Stimulated activated CD4-positive, alpha-beta T cell treated with anti-CD3 and anti-CD28 coated beads, Interleukin-12 subunit alpha, Interleukin-12 subunit beta, amount 100 ng/mL, for 48 hours (primary cell): ENCODE measurements around the gene SKAP1.

ENCODE experiments used
- DNase-seq, 3 donors: peaks; one replicate each; pipeline ENCODE4 v3.0.0-alpha.2; 2020; ENCODE audit warnings: low read depth in 2 of 3, low spot score in 1 of 3

Gene SKAP1

DNA sequence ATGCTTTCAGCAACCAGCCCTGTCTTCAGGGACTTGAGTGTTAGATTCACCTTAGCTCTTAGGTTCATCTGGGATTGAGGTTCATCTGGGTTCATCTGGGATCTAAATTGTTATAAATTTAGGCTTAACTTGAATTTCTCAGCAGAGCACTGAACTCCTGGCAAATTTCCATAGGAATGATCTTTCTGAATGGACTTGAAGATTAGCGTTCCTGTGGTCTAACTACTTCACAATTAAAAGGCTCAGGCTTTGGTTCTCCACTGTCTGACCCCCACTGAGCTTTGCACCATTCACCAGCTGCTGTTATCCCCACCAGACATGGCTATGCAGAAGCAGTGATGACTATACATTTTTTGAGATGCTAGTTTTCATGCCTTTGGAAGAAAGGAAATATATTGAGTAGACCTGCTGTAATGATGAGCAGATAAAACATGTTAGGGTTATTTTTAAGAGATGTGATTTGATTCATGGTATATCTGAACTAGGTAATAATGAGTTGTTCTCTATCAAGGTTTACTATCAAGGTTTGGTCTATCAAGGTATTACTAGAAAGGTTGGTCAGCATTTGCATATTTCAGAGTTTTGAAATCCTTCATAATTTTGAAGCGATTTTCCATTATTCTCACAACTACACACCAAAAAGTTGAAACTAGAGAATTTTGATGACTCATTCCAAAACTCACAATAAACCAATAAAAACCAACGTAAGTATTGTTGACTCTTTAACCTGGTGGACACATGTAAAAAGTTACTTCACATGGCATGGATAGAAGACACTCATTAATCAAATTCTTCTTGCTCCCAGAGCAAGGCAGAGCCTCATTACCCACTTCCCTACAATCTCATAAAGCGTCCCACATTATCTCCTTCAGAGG, 250.7 kb downstream of the SKAP1 start:
- DNase-seq, result no peak

DNA sequence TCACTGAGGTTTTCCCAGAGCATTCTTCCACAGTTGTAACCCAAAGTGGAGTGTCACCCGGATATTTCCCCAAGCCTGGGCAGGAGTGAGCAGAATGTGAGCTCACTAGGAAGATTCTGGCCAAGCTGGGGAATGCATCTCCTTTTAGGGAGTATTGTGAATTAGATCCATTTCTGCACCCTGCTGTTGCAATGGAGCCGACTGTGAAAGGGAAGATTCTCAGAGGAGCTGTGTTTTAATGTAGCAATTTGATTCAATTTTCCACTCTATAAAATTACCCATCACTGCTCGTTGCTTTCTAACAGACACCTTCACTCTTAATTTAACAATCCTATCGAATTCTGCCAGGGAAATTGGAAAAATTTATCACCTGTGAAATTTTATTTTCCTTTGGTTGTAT, 251.7 kb downstream of the SKAP1 start:
- DNase-seq, result no peak

DNA sequence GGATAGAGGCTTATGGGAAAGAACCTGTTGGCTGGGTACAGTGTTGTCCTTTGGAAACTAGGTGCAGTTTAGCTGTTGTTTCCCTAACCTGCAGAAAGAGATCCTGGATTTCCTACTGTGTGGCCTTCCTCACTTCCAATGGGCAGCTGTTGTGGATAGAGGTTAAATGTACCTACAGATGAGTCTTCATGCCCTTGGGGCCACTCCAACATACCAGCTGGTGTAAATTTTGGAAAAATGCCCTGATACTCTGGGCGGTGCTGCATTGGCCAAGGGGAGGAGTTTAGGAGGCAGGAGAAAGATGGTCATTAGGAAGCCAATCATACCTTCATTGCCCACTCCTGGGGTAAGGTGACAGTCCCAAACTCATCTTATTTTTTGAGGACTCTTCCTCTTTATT, 252.2 kb downstream of the SKAP1 start:
- DNase-seq, result no peak

DNA sequence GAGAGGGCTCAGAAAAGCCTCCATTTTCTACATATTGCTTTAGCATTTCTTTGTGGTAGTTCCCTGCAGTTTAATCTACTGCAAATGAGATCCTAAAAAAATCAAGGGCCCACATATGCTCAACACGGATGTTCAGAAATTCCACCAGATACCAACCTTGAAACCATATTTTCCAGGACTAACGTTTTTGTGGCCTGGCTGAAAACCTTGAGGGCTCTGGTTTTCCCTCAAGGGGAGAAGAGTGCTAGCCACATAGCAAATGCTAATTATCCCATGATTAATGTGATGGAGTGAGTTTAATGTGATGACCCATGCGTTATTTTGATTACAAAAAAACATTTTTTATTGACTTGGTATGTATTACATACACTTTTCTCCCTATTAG, 253.6 kb downstream of the SKAP1 start:
- no peak for DNase-seq

DNA sequence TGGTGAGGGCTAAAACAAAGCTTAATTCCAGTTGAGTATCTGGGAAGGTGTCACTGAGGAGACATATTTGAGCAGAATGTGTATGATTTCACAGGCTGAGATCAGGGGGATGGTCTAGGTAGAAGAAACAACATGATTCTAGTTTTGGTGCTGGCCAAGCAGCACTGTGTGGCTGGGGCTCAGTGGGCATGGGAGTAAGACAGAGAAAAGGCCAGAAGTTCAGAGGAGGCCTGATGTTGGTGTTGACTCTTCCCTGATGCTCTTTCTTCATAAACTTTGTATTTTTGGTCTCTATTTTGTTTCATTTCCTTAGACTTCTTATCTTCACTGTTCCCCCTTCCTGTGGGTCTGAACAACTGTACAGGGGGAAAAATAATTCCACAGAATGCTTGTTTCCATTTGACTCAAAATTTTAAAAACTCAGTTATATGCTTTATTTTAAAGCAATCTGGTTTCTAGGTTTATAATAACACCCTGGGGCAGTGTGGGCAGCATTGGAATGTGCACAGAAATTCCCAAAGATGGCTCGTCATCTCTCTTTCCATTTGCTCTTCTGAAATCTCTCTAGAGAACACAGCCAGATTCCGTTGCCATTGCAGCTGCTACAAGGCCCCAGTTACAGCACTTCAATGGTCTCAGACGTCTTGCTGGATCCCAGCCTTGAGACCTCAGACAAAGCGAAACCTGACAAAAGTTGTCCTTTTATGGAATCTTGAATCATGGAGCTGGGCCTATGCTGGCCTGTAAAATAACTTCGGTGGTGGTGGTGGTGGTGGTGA, 254.1 kb downstream of the SKAP1 start:
- no peak for DNase-seq

DNA sequence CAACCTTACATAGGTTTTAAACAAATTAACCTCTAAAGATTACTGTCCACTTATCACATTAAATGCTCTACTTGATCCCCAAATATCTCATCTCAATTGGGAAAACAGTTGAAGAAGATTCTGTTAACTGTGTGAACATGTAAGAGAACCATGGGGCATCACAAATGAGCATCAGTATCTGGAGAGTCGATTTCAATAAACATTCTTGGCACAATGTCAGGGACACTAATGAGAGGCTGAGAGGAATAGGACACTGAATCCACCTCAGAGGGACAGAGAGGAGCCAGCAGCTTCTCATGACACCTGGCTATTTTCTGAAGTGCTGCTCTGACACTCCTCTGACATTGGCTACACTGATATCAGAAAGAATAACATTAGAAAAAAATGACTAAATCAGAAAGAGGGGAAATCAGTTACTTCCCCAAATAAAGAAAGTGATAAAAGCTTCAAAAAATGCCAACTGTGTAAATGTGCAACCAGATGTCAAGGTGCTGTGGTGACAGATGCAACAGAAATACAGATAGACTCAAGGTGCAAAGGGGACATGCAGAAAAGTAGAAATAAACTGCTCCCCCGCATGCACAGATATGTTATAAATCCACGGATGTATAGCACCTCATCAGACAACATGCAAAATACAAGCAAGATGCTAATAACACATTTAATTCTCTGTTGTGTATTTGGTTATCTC, 255.0 kb downstream of the SKAP1 start:
- DNase-seq, result no peak

DNA sequence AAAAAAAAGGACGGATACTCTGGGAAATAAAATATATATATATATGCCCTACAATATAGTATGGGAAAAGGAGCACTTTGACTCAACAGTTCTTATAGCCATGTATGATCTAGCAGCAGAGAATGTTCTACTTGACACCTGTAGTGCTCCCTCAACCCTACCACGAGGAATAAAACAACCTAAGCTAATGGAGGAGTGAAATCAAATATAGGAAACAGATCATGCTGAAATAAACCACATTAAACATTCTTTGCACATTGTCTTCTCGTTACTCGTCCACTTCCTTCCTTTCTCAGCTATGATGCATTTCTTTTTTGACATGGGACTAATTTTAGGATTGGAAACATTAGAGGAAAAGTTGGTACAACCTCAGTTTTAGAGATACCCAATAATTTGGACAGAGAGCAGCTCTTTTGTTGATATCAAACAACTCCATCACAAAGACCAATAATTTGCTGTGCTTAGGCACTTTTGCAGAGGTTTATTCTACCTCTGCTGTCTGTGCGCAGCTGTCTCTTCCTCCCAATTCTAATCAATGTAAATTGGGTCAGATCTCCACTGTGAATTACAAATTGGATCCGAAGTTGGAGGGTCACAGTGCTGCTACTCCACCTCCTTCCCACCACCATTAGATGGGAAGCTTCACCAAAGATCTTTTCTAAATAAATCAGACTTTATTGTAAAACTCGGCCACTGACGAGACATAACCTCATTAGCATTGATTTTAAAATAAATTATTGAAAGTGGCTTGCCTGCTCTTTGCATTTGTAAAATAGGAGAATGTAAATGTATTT, 256.6 kb downstream of the SKAP1 start:
- no peak for DNase-seq

DNA sequence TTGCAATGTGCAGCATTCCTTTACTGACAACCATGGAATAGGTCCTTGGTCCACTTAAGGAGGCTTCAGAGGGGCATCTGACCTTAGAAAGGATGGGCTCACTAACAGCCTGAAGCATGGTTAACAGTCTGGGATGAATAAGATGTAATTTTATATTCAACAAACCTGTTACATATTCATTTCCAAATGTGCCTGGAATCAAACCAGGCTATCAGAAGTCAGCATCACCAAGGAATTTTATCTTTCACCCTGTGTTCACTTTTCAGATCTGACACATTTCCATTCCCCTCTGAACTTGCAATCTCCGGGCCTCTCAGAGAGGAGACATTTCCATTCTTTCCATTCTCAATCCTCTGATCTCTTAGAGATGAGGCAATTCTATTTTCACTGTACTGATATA, 260.1 kb downstream of the SKAP1 start:
- DNase-seq, result no peak

DNA sequence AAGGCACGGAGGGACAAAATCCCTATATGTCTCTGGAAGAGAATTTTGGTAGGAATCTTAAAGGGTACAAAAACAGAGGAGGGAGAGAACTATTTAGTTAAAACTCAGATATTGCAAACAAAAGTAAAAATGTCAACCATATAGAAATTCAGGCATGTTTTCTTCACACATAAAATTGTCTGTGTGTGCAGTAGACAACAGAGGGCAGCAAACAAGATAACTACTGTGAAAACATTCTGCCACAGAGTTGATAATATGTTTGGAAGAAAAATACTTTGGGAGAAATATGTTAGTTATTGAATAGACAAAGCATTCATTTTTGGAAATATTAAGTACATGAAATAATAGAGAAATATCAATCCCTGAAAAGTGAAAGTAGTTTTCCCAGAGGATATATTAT, 266.2 kb downstream of the SKAP1 start:
- DNase-seq, result no peak

DNA sequence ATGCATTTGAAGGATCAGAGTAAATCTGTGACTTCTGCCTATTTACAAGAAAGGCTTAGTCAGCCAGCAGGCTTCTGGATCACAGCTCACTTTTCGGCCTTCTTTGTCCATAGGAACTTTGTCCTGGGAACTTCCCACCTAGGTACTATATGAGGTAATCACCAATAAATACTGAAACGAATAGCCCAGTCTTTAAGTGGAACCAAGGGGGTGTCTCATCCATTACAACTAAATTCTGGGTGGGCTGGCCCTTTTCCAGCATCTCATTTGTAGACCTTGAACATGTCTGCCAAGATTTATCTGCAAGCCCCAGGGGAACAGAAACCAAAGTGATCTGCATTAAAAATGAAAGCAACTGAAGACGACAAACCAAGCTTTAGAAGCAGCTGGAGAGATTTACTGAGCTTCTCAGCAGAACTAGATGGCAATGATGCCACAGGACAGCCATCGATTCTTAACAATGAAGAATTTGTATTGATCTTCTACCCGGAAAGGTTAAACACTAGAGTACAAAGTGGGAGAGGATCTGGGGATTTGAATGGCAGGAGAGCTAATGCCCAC, 267.0 kb downstream of the SKAP1 start:
- DNase-seq, result no peak

DNA sequence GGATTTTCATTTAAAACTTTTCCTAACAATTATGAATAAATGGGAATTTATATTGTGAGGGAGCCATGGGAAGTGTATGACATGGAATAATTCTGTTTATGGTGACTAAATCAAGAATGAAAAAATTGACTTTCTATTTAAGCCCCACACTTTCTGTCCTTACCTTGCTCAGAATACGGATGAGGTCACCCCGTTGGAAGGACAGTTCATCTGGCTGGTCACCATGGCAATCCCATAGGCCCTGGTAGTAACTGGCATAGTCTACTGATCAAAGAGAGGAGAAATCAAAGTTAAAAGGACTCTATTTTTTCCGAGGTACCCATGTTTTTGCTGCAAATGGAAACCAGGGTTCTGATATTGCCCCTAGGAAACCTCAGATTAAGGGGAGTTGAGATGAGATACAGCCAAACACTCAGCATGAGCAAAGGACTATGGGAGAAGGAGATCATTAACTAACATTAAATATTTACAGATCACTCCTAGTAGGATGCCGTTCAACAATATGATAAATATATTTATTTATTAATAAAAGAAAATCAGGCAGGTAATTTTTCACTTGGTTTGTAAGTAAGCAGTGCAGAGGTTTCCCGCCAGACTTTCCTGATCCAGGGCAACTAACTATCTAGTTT, 267.6 kb downstream of the SKAP1 start:
- DNase-seq, result no peak

DNA sequence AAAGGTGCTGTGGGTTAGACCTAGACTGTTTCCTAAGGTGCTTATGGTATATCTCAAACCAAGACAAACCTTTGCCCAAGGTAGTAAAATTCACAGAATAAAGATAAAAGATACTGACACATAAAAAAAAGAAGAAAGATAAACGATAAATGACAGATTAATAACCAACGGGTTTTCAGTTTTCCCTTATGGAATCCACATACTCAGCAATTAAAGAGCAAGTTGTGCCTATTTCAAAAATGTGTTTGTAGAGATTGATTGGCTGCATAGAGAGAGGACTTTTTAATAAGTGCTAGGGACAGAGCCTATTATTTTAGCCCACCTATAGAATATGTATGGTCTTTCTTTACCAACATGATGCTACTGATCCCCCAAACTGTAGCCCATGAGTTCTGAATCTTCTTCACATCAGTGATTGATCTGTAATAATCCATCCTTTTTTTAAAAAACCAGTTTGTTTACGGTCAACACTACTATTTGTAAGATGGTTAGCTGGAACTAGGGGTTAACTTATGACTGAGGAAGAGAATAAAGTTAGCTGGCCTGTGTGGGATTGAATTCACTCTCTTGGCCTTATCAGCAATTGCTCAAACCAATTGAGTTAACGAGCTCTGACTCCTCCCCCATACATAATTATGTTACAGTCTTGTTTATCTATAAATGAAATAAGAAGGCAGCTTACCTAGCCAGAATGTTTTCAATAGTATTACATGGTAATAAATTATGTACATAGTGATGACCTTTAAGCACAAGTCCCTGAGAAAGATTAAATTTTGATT, 268.7 kb downstream of the SKAP1 start:
- DNase-seq, result no peak

DNA sequence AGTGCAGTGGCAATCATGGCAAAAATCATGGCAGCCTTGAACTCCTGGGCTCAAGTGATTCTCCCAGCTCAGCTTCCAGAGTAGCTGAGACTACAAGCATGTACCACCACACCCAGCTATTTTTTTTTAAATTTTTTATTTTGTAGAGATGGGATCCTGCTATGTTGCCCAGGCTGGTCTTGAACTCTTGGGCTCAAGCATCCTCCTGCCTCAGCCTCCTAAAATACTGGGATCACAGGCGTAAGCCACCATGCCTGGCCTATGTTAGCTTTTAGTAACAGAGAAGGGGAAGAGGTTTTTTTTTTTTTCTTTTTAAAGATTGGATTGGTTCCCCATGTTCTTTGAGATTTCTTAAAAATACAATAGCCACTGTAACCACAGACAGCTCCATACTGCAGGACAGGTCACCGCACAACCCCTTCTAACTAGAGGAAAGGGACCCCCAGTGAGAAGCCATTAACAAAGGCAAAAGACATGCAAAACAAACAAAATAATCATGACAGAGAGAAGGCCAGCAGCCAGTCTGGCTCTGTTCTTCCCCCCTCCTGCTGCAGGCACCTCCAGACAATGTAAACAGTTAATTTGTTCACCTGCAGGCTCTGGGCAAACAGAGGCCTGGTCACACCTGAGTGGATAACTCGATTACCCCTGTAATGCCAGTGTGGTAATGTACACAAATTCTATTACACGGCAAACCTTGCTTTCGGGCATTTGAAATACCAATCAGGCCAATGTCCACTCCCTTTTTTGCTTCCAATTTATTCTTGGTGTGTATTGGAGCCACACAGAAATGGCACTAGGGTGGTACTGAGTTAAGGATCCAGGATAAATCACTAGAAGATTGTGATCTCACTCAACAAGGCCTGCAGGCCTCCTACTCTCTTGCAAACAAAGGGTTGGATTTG, 269.6 kb downstream of the SKAP1 start:
- DNase-seq, result no peak

DNA sequence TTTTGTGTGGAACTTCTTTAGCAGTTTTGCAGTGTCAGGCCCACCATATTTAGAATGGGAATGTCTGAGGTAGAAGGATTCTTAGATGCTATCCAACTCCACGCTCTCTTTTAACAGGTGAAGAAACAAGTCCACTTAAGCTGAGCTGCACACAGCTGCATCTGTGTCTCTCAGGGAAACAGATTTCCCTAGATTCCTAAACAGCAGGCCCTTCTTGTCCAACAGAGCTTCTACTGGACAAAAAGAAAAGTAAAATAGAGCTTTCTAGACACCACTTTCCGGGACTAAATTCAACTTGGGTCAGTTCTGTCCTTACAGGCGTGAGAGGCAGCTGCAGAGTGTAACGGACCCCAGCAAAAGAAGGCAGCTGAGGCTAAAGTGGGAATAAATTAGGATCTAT, 270.8 kb downstream of the SKAP1 start:
- no peak for DNase-seq

DNA sequence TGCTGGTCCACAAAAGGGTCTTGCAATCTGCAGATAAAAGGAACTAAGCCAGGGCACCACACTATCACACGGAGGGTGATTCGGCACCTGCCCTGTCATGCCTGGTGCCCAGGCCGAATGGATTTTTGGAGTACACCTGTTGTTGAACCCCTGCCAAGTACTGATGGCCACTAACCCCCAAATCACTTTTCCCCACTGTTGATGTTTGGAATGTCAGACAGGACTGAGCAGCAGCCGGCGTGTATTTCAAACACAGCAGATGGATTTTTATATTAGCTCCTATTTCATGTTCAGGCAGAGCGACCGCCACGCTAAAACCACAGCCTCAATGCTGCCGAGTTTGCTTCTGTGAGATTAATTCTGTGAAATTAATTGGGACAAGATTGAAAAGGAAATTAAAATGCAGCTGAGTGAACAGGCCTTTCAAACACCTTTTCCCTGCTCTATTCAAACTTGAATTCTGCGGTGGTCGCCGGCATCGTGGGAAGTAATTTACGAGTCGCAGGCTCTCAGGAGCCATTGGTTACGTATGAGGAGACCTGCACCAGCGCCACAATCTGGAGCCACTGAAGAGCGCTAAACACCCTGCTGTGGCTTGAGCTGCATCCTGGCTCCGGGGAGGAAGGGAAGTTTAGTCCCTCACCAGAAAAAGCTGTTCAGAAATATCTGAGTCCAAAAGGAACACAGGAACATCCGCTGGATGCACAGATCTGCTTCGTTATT, 274.0 kb downstream of the SKAP1 start:
- DNase-seq, result no peak

DNA sequence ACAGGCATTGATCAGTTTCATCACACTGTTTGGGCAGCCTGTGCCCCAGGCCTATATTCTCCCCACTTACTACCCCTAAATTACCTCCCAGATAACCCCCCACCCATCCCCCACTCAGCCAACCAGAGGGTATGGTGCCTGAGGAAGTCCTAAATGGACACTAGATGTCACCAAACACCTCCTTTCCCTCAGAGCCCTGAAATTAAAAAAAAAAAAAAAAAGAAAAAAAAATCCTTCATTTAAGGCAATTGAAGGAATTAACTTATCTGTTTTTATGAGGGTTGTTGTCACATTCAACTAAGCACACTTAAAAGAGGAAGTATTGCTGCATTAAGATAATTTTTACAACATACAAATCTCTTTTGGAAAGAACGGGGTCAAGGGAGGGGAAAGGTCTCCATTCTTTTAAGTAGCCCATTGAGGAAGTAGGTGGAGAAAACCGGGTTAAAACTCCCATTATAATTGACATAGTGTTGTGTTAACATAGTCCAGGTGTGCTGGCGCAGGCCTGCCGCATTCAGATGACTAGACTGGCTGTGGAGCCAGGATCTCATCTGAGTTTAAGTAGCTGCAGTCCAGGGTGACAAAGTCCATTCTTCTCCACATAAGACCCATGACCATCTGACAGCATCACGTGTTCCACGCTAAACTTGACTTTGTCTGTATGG, 276.2 kb downstream of the SKAP1 start:
- DNase-seq, result no peak

DNA sequence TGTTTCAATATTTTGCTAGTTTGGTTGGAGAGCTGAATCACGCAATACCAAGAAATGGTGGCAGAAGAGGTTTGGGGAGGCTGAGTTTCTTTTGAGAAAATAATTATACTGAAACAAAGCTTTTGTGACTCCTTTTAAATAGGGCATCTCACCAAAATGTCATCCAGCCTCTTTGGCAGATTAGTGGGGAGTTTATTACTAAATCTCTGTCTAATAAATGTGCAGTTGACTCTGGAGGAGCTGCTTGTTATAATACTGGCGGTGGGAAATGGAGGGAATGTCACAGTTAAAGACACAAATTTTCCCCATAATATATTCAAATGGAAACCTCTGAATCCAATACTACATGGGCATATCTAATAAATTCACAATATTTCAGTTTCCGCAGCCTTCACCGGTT, 277.7 kb downstream of the SKAP1 start:
- no peak for DNase-seq
